ENCODE data around the gene REXO1.
"Not testable (repeated sequence)": the region's sequence is repeated elsewhere in the genome, so short reads cannot be mapped to it uniquely, and the experiment has no call there.

REXO1 gene, protein sequence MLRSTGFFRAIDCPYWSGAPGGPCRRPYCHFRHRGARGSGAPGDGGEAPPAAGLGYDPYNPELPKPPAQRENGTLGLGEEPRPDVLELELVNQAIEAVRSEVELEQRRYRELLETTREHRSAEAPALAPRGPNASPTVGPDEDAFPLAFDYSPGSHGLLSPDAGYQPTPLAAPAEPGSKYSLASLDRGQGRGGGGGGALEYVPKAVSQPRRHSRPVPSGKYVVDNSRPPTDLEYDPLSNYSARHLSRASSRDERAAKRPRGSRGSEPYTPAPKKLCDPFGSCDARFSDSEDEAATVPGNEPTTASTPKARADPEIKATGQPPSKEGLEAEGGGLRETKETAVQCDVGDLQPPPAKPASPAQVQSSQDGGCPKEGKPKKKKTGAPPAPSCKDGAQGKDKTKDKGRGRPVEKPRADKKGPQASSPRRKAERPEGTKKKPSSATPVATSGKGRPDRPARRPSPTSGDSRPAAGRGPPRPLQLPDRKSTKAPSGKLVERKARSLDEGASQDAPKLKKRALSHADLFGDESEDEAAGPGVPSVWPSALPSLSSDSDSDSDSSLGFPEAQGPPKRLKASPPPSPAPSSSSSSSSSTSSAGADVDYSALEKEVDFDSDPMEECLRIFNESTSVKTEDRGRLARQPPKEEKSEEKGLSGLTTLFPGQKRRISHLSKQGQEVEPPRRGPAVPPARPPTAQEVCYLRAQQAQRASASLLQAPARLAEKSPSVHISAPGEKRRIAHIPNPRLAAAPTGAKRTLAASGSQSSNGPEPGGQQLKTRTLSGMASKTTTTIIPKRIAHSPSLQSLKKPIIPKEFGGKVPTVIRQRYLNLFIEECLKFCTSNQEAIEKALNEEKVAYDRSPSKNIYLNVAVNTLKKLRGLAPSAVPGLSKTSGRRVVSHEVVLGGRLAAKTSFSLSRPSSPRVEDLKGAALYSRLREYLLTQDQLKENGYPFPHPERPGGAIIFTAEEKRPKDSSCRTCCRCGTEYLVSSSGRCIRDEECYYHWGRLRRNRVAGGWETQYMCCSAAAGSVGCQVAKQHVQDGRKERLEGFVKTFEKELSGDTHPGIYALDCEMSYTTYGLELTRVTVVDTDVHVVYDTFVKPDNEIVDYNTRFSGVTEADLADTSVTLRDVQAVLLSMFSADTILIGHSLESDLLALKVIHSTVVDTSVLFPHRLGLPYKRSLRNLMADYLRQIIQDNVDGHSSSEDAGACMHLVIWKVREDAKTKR

DNA sequence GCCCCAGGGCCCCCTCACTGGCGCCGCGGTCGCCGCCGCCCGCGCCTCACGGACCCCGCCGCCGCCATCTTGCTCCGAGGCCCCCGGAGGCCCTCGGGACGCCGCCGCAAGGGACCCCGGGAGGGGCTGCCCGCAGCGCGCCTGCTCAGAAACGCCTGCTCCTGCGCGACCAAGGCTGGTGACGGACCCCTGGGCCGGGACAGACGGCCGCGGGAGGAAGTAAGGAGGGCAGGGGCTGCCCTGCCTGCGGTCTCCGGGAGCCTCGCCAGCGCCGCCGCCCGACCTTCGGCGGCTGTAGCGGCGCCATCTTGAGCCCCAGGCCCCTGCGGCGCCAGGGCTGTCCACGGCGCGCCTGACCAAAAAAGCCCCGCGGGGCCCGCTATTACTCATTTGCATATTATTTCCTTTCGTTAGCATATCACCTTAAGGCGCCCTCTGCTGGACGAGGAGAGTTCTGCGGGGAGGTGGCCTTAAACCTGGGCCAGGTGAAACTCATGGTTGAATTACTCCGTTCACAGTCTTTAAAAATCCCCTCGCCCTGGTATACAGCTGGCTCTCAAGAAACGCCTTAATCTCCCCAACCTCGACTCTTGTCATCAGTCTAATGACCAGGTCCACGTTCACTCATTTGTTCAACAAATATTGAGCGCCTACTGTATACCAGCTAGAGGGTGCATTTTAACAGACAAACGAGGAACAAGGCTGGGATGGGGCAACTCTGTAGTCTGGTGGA is at the start of gene REXO1:
Gene REXO1 (minus strand): TSS at position 85 of the 733 bp plus-strand sequence. CDS start 125 bp downstream, outside the sequence.
- peak; percentile 93 for DNase-seq

DNA sequence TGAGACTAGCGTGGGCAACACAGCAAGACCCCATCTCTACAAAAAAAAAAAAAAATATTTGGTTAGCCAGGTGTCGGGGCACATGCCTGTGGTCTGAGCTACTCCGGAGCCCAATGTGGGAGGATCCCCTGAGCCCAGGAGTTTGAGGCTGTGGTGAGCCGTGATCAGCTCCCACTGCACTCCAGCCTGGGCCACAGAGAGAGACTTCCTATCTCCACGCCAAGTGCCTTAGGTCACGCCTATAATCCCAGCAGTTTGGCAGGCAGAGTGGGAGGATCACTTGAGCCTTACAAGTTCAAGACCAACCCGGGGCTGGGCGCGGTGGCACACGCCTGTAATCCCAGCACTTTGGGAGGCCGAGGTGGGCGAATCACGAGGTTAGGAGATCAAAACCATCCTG is 48.2 kb upstream of the REXO1 start:
- no peak for DNase-seq

DNA sequence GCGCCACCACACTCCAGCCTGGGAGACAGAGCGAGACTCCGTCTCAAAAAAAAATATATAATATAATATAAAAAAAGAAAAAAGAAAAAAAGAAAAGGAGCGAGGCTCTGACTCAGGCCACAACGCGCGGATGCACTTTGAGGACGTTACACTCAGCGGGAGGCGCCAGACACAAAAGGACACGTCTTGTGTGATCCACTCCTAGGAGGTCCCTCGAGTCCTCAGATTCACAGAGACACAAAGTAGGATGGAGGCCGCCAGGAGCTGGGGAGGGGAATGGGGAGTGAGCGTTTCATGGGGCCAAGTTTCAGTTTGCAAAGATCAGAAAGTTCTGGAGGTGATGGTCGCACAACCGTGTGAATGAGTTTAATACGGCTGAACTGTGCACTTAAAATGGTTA is 45.5 kb upstream of the REXO1 start:
- DNase-seq: no peak

DNA sequence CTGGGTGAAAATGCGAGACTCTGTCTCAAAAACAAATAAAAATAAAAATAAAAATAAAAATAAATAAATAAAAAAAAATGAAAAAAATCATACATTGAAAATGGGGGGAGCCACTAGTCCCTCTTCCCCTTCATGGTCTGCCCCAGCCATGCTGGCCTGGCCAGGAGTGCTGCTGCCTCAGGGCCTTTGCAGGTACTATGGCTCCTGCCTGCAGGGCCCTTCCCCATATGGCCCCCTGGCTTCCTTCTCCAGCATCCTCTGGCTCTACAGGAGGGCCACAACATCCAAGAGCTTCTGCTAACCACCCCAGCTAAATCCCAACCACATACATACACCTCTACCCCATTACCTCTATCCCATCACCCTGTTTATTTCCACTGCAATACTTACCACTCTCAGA is 41.6 kb upstream of the REXO1 start:
- no peak for DNase-seq

DNA sequence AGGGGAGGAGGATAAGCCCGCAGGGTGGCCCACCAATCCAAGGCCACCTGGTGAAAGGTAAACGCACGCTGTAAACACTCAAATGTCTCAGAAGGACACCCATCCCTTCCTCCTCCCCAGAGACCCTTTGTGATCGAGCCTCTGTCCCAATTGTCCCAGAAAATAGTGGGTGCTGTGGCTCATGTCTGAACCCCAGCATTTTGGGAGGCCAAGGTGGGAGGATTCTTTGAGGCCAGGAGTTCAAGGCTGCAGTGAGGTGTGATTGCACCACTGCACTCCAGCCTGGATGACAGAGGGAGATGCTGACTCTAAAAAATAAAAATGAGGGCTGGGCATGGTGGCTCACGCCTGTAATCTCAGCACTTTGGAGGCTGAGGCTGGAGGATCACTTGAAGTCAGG is 40.1 kb upstream of the REXO1 start:
- DNase-seq: no peak

DNA sequence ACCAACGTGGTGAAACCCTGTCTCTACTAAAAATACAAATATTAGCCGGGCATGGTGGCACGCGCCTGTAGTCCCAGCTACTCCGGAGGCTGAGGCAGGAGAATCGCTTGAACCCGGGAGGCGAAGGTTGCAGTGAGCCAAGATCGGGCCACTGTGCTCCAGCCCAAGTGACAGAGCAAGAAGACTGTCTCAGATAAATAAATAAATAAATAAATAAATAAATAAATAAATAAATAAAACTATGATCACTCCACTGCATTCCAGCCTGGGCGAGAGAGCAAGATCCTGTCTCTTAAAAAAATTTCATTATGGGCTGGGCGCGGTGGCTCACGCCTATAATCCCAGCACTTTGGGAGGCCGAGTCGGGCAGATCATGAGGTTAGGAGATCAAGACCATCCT is 38.1 kb upstream of the REXO1 start:
- not testable (repeated sequence) for DNase-seq

DNA sequence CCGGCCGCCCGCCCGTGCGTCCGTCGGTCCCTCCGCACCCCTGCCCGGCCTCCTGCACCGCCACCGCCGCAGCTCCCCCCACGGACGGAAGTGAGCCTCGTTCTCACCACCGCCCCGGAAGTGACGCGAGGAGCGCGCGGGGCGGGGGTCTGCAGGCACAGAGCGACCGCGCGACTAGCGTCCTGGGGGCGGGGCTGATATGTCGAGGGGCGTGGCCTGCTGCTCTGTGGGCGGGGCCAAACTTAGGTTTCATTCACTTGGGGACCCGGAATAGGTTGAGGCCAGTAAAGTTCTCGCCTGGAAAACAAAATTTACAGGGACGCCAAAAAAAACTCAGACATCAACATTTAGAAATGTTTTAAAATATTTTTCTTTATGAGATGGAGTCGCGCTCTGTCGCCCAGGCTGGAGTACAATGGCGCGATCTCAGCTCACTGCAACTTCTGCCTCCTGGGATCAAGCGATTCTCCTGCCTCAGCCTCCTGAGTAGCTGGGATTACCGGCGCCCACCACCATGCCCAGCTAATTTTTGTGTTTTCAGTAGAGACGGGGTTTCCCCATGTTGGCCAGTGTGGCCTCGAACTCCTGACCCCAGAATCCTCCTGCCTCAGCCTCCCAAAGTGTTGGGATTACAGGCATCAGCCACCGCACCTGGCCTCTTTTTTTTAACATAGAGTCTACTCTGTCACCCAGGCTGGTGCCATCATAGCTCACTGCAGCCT is 37.3 kb upstream of the REXO1 start, which contains the start of gene ABHD17A:
Gene ABHD17A (minus strand): TSS at position 99 of the 722 bp plus-strand sequence. CDS start 3,930 bp downstream, outside the sequence.
- DNase-seq: peak; percentile 93

DNA sequence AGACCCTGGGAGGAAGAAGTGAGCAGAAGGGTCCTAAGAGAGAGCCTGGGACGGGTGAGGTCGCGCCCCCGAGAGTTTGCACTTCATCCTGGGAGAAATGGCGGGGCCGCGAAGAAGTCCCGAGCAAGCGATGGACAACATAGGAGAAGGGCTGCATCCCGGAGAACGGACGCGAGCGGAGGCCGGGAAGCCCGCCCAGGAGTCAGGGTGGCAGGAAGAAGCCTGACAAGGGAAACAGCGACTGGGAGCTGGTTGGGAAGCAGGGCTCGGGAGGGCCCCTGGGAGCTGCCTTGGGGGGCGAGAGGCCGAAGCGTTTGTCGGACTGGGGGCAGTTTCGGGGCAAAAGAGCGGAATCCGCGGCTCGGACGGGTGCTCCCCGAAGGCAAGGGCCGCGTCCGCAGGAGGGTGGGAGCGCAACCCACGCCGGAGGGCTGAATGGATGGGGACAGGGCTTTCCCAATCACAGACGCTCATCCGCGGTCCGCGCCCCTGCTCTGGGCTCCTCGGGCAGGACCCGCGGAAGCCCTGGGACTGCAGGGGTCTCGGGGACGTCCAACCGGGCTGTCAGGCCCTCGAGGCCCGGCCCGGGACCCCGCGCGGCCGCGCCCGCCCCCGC is 36.5 kb upstream of the REXO1 start:
- no peak for DNase-seq

DNA sequence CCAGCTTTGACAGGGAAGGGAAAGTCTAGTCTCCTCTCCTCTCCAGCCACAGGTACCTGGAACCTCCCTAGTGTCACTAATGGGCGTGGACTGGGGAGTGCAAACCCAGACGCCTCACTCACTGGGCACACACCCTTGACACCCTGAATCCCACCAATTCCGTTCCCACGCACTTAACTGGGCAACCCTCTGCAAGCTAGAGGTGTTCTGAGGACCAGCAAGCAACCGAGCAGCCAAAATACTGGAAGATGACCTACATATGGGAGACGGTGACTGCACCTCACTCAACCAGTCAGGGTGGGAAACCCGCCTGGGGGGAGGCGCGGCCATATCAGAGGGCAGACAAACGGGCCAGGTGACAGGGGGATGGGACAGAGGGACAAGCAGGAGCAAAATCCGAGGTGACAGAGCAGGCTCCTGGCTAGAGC is 36.0 kb upstream of the REXO1 start:
- no peak for DNase-seq

DNA sequence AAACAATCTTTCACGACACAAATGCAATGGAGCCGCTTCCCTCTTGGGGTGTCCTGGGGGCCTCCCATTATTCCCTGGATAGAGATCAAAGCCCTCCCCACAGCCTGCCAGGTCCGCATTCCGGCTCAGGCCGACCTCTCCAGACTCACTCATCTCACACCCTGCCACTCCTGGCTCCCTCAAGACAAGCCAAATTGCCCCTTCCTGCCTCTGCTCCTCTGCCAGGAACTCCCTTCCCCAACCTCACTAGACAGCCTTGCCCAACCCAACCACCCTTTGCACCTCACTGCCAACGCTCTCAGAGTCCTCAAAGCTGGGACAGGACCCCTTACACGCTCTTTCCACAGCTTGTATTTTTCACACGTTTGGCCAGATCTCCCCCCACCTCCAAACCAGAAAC is 35.5 kb upstream of the REXO1 start:
- DNase-seq: no peak

DNA sequence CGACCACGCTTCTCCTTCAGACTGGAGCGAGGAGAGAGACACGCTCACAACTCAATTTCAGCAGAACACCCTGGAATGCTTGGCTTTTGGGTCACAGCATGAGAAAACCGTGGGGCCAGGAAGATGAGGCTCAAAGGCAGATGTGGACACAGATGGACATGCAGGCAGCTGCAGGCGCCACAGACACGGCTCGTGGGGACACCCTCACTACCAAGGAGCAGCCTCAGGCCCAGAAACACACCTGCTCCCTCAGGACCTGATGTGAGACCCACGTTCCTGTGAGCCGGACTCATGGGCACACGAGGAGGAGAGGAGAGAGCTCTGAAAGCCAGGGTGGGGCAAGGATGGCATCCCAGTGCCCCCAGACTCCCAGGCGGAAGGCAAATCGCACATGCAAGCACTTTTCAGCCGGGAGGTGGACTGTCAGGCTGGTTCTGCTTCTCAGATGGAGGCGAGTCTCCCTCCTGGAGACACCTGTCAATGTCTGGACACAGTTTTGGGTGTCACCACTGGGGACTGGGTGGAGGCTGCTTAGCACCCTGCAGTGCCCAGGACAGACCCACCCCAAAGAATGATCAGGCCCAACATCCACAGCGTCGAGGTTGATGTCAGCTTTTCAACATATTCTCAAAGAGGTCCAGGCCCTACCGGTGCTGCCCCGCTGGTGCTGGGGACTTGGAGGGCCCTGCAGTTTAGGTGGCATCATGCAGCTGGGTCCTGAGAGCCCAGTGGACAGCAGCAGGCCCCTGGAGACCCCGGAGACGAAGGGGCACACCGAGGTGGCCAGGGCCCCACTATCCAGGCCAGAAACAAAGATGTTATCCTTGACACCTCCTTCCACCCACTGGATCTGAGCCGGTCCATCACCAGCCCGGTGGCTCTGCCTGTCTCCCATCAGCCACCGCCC is 34.8 kb upstream of the REXO1 start:
- no peak for DNase-seq

DNA sequence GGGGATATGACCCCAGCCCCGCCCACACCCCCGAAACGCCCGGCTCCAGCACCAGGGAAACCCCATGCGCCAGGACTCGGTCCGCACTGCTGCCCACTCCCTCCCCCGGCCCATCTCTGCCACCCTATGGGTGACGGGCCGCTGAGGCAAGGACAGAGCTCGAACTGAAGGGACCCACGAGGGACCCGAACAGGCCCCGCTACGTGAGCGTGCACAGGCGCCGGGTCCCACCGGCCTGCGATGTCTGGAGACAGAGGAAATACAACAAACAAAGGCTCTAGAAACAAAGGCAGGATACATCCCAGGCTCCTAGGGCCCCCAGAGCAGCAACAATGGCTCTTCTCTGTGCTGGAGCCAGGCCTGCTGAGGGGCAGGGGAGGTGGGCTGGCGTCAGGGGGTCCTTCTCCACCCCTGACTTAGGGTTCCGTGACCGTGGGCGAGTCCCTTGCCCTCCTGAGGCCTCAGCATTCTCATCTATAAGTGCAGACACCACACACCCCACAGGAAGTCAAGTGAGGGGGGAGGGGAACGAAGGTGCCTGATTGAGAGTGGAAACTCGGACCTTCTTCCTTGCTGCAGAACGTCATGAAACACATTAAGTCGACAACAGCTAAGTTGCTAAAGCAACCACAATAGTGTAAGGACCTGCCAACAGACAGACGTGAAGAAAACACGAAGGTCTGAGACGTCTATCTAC is 34.0 kb upstream of the REXO1 start:
- no peak for DNase-seq

DNA sequence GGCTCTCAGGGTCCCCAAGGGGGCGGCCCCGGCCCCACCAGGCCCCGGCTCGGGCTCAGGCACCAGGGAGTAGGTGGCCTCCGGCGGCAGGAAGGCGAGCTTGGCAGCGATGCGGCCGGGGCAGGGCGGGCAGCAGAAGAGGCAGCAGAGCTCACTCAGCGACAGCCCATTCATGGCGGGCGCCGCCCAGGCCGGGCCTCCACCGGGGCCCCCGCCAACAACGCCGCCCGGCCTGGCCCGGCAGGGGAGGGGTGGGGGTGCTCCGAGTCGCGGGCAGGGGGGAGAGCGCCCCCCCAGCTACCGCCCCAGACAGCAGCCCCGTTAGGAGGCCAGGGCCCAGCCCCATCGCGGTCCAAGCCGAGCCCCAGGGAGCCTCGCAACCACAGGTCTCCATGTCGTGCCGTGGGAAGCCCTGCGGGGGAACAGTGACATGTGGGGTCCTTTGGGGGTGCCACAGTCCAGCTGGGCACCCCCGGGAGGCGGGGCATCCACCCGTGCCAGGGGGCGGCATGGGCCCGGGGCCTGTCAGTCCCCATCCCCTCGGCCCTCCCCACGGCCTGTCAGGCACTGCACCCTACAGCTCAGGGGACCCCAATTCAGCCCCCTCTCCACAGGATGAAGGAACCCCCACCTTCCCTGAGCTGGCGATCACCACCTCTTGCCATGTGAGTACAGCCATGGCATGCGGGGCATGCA is 33.3 kb upstream of the REXO1 start:
- DNase-seq: not testable (repeated sequence)

DNA sequence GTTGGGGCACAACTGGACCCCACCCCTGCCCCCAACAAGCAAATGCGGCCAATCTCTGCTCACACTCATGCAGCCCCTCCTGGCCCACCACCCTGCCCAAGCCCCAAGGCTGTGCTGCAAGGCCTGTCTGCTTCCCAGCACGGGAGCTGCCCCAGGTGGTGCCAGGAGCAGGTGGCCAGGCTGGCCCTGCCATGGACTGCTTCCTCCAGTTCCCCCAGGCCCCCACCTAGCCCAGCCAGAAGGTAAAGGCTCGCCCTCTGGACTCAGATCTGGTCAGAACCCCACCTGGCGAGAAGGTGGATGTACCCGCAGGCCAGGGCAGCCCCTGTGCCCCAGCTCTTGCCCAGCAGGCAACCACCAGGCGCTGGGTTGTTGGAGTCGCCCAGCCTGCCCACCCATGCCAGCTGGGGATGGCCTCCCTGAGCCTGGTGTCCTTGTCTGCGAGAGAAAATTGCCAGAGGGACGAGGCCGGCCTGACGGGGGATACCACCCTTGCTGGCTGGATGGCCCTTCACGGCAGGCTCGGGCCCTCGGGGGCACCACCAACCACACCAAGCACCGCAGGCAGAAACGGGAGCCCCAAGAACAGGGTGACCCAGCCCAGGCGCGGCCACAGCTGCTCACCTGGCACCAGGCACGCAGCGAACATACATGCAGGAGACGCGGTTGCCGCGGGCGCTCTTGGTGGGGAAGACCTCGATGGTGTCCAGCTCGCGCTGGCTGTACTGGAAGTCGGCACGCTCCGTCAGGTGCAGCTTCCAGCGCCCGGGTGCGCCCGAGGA is 32.5 kb upstream of the REXO1 start:
- no peak for DNase-seq

DNA sequence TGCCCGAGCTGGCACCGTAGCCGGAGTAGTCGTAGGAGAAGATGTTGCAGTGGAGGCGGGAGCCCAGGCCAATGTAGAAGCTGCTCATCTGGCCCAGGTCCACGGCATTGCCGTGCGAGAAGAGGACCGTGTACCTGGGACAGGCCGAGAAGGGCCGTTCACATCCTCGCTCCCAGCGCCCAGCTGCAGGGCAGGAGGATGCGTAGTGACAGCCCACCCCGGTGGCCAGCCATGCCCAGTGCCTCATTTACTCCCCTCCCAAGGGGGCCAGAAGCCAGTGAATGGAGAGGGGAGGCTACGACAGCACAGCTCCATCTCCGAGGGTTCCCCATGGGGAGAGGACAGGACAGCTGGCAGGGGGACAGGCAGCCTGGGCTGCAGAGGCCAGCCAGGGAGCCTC is 31.7 kb upstream of the REXO1 start:
- DNase-seq: not testable (repeated sequence)

DNA sequence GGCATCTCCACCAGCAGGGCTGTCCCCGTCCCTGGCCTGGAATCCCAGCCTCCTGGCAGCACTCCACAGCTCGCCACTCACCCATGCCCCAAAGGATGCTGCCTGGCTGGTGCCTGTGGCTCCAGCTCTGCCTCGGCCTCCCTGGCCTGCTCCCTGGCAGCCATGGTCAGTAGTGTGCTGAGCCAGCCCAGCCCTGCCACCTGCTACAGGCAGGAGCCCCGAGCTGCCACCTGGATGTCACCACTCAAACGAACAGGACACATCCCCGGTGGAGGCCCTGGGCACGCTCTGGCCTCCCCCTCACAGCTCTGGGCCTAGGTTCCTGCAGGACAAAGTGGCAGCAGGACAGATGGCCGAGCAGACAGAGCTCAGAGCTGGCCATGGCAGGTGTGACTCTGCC is 30.3 kb upstream of the REXO1 start:
- not testable (repeated sequence) for DNase-seq

DNA sequence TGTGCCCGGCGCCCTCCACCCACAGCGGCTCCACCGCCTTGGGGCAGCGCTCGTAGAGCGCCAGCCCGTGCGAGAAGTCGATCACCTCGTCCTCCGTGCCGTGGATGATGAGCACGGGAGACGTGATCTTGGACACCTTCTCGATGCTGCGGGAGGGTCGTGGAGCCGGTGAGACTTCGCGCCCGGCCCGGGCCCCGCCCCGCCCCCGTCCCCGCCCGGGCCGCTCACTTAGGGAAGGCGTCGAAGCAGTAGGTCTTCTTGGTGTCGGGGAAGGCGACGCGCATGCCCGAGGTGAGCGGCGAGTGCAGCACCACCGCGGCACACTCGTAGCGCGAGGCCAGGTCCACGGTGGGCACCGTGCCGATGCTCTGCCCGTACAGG is 29.0 kb upstream of the REXO1 start:
- not testable (repeated sequence) for DNase-seq
